ENCODE measurements around the gene LMX1A.
A peak's percentile ranks its signal among the peaks of the same experiment; 100 is the strongest.

Gene LMX1A

DNA sequence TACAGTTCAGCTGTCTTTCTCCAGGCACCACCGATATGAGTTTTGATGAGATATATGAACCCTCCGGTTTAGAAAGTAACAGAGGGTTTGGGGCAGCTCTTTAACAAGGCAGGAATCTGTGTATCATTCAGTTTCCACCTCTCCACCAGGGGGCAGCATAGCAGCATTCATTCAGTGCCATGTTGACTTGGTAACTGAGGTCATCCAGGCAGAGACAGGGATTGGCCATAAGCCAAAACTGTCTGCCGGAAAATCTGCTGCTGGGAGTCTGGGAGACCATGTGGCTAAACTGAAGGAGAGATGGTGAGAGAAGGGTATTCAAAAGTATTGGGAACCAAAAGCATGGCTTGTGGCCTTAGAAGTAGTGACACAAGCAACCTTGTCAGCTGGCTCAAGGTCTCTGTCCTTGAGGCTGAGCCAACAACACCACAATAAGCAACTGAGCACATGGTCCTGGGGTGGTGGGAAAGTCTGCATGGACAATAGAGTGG, 98.5 kb downstream of the LMX1A start:
- peak; percentile 7 for DNase-seq

- DNase-seq, result no peak
These were observed 101.5 kb downstream of the LMX1A start for GRCh38 chr1:165254896-165255625.

DNA sequence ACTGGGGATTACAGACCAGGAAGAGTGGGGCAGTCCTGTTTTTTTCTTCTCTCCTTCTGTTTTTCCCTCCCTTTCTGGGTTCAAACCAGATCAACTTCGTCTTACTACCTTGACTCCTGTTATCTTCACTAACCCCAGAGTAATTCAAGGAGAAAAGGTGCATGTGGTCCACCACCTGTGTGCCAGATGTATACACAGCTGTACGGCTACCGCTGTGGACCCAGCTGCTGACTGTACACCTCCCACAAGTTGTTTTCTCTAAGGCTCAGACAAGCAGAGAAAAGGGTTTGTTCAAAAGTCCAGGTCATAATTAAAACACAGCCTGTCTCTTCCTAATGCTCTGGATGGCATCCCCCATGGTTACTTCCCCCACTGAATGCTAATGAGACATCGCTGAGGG, 102.1 kb downstream of the LMX1A start:
- no peak for DNase-seq

DNA sequence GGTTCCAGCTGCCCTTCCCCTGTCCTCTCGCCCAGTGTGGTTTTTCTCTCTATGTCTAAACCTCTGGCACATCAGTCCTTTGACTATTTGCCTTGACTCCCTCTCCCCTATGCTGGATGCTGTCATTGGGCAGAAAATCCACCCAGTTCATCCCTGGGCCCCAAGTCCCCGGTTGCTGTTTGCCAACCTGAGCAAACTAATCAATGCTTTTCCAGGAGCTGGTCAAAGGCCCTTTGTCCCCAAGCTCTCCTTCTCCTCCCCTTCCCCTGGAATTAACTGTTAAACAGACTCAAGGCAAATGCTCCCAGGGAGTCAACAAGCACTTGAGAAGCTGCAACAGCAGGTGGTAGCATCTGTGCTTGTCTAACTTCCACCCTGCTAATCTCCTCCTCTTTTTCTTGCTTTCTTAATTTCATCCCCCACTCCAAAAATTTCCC, 102.7 kb downstream of the LMX1A start:
- no peak for DNase-seq

GRCh38 chr1:165248969-165249571, 107.4 kb downstream of the LMX1A start:
- DNase-seq, result no peak

- DNase-seq, result no peak
These were observed 114.6 kb downstream of the LMX1A start for GRCh38 chr1:165241952-165242351.

DNA sequence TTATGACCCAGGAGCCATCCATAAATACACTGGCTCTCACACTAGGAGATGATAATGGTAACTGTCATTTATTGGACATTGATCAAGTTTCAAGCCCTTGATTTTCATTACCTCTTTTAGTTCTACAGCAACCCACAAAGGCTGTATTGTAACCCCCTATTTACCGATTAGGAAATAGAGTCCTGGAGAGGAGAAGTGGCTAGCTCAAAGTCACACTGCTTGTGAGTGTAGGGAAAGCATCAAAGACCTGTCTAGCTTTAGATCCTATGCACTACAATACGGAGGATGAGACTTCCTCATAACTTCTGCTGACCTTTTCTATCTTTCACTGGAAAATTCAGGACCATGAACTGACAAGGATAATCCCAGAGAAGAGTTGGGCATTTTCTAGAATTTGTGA, 115.2 kb downstream of the LMX1A start:
- no peak for DNase-seq

DNA sequence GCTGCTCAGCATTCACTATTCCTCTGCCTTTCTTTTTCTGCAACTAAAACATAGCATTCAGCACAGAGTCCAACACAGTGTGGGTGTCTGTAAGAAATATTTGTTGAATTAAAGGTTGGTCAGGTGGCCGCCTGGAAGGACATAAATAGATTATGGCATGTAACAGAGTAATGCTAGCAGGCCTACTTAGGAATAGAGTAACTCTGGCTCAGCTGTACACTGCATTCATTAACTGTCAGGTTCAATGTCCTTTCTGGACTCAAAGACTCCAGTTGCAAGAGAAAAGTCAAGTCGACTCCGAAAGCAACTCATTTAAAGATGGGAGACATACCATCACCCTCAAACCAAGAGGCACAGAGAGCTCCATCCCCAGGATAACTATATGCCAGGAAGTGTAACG, 116.0 kb downstream of the LMX1A start:
- no peak for DNase-seq

DNA sequence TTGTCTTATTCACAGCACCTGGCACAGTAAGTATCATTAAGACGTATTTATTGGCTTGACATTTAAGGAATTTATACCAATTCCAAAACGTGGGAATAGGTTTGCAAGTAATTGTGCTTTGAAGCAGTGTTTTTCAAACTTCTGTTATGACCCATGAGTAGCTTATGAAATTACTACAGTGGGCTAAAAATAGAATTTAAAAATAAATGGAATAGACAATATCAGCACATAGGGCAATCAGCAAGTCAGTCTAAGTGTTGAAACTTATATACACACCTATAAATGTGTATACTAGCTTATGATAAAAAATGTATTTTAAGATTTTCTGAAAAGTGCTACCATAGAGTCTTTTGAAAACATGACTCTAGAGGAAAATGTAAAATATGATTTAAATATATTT, 116.6 kb downstream of the LMX1A start:
- DNase-seq, result no peak

- no peak for DNase-seq
These were observed 120.7 kb downstream of the LMX1A start for GRCh38 chr1:165235777-165236291.

DNA sequence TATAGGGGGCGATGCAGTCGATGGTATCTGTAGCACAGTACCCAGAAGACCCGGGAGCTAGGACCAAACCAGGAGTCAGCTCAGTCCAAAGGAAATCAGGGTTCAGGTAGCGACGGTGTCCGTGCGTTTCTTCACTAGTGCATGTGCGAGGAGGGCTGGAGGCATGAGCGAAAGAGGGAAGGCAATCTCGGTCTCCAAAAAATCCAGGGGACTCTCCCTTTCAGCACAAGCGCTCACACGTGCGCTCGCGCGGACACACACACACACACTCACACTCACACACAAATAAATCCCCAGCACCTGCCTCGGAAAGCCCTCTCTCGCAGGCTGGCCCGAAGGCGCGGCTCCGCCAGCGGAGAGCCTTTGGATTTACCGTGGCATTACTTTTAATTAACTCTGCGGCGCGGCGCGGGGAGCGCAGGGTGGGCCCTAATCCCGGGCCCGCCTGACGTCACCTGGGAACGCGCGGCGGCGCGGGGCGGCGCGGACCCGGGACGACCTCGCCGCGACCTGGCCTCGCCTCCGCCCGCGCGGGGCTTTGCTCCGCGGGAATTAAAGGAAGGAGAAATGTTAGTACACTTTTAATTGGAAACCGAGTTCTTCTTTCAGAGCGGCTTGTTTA, 121.2 kb downstream of the LMX1A start:
- no peak for DNase-seq

- no peak for DNase-seq
These were observed 122.4 kb downstream of the LMX1A start for GRCh38 chr1:165234149-165234548.

GRCh38 chr1:165228676-165229075, 127.8 kb downstream of the LMX1A start:
- DNase-seq, result no peak

GRCh38 chr1:165228111-165228655, 128.3 kb downstream of the LMX1A start:
- DNase-seq, result no peak

GRCh38 chr1:165226326-165226725, 130.2 kb downstream of the LMX1A start:
- no peak for DNase-seq

GRCh38 chr1:165225650-165226049, 130.9 kb downstream of the LMX1A start:
- no peak for DNase-seq

DNA sequence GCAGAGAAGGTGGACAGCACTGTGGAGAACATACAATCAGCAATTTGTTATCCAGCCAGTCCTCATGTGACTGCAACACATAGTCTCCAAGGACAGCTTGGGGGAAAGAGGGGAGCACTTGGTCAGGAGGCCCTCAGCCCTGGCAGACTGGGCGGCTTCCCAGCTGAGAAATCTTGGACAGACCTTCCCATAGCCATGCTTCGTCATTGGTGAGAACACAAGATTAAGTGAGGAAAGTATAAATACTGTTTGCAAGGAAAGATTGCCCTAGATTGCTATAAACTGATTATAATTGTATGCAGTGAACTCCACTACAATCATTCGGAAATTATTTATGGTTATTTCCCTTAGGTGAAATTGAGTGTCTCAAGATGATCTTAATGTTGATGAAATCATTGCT, 131.5 kb downstream of the LMX1A start:
- DNase-seq, result no peak

- DNase-seq, result no peak
These were observed 132.0 kb downstream of the LMX1A start for GRCh38 chr1:165224504-165224903.

DNA sequence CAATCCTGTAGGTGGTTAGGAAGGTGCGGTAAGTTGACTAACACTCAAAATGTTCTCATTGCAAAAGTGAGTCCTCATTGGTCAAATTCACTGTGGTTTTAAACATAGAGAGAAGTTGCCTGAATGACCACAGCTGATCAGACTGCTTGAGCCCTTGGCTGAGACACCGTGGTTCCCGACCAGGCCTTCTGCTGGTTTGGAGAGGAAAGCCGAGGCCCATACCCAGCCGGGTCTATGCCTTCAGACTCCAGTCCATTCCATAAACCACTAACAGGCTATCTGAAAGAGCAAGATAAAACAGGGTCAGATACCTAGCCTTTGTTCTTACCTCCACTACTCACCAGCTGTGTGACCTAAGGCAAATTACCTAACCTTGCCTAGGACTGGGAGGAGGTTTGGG, 133.9 kb downstream of the LMX1A start:
- no peak for DNase-seq

DNA sequence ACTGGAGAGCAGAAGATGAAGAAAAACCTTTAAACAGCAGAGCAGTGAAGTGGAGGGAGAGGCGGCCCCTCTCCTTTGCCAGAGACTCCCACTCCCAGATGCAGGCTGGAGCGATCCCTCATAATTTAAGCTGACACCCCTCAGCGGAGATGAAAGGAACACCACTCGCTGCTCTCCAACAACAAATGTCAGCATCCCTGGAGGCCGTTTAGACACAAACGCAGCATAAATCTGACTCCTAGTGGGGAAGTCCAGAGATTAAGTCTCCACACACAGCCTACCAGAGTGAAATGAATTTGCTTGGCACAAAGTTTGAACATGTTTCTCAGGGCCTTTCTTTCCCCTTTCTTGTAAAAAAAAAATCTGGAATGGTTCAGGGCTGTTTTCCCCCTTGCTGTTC, 137.8 kb downstream of the LMX1A start:
- DNase-seq, result no peak

- no peak for DNase-seq
These were observed 138.6 kb downstream of the LMX1A start for GRCh38 chr1:165217958-165218357.

- DNase-seq, result no peak
These were observed 140.3 kb downstream of the LMX1A start for GRCh38 chr1:165216254-165216653.

GRCh38 chr1:165215676-165216075, 140.8 kb downstream of the LMX1A start:
- no peak for DNase-seq

DNA sequence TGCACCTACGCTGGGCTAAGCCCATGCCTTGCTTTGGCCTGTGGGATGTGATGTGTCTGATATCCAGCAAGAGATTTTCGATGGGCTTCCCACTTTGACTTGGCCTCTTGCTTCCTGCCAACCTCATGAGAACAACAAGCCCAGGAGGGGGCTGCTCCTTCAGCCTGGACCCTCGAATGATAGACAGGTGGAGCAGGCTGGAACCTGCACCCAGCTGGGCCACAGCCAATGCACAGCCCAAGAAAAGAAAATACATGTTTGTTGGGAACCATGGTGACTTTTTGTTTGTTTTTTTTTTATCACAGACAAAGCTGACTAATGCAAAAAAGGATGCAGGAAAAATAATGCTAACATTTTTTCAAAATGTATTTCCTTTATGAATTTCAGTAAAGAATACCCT, 144.3 kb downstream of the LMX1A start:
- no peak for DNase-seq
